Measurements from ENCODE around the gene XCR1.
"Not testable (repeated sequence)": the region's sequence is repeated elsewhere in the genome, so short reads cannot be mapped to it uniquely, and the experiment has no call there.

Gene XCR1

DNA sequence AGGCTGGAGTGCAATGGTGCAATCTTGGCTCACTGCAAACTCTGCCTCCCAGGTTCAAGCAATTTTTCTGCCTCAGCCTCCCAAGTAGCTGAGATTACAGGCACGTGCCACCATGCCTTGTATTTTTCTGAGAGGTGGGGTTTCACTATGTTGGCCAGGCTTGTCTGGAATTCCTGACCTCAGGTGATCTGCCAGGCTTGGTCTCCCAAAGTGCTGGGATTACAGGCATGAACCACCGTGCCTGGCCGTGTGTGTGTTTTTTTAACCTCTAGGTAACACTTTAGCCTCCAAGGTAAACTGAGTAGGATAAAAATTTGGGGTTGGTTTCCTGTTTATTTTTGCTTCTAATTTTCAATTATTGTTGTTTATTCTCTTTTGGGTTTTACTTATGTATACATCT, 10.8 kb upstream of the XCR1 start:
- DNase-seq: not testable (repeated sequence)

DNA sequence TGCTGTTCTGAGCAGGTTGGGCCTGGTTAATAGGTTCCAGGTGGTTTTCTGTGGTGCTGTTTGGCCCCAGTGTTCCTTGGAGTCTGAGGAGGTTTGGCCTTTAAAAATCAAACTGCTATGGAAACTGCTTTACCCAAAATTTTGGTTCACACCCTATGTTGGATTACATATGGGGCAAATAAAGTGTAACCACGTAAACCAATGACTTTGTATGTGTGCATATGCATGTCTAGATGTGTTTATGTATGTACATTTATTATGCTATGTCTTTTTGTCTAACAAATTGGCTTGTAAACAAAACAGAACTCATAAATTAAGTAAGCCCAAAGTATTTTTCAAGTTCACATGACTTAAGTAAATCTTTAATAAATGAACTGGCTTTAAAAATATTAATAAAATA, 8.9 kb upstream of the XCR1 start:
- DNase-seq: no peak

DNA sequence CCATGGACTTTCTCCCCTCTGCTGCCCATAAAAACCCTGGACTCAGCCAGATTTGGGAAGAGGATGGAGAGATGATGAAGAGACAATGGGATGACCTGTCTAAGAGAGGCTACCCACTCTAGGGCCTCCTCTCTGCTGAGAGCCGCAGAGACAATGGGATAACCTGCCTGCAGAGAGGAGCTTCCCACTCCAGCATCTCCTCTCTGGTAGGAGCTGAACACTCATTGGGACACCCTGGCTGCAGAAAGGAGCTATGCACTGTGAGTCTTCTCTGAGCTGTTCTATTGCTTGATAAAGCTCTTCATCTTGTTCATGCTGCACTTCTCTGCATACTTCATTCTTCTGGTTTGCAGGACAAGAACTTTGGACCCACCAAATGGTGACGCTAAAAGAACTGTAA, 4.5 kb upstream of the XCR1 start:
- no peak for DNase-seq

DNA sequence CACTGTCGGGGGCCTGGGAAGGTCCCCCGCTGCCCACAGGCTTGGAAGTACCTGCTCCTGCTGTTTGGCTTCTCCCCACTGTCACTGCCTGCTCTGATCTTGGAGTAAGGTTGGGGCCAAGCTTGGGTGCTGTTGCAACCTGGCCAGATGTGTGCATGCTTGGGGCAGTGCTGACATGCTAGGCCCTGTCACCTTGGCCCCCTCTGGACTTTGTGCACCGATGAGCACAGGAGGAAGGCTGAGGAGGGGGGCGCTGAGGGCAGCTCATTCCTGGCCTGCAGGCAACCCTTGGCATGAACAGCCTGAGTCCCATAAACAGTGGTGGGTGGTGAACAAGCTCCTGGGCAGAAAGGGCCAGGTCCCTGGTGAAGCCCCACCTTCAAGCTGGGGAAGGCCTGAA, 4.0 kb upstream of the XCR1 start:
- DNase-seq: no peak

DNA sequence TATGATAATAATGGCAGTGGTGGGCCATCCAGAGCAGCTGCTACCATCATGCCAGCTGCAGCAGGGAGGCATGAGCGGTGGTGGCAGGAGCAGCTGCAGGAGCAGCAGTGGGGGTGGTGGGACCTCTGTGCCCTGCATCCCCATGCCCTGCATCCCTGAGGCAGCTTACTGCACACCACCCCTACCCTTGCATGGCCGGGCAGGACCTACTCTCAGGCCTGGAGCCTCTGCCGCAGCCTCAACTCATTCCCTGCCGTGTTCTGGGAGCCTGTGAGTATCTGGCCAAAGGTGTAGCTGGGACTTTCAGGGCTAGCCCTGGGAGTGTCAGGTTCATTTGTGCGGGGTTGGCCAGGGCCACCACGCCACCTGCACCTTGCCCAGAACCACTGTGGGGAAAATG, 3.3 kb upstream of the XCR1 start:
- no peak for DNase-seq

DNA sequence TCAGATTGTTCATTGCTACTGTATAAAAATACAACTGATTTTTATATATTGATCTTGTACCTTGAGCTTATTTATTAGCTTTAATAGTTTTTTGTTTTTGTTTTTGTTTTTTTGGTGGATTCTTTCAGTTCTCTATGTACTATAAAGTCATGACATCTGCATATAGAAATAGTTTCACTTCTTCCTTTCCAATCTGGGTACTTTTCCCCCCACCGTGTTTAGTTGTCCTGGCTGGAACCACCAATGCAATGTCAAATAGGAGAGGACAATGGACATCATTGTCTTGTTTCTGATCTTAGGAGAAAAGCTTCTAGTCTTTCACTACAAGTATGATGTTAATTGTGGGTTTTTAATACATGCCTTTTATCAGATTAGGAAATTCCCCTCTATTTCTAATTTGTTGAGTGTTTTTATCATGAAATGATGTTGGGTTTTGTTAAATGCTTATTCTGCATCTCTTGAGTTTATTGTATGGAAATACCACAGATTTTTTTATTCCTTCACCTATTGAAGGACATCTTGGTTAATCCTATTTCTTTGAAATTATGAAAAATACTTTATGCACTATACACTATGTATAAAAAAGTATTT, 2.8 kb upstream of the XCR1 start:
- no peak for DNase-seq

DNA sequence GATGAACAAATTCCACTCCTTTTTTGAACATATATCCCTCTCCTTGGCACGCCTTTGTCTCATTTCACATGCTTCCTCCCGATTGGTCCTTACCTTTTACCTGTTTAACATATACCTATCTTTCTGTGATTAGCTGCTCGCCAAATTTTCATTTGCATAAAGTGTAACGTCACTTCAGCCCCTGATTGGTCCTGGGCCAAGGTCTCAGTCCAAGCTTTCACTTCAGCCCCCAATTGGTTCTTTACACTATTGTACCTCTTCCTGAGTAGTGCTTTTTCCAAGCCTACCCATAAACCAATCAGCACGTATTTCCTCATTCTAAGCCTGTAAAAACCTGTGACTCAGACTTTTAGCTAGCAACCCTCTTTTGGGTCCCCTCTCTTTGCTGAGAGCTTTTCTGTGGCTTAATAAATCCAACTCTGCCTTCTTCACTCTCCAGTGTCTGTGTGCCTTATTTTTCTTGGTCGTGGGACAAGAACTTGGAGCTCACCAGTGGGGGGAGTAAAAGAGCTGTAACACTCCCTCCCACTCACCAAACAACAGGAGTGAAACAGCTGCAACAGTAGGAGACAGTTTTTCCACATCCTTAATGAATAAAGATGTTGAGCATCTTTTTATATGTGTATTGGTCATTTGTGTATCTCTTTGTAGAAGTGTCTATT, 584 bp upstream of the XCR1 start:
- DNase-seq: no peak

DNA sequence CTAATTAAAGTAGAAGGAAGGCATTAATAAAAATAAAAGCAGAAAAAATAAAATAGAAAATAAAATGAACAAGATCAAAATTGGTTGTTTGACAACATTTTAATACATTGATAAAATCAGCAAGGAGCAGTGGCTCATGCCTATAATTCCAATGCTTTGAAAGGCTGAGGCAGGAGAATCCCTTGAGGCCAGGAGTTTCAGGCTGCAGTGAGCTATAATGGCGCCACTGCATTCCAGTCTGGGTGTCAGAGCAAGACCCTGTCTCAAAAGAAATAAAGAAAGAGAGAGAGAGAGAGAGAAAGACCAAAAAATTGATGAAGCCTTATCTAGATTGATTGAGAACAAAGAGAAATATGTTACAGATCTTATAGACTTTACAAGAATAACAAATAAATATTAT, 2.1 kb downstream of the XCR1 start:
- no peak for DNase-seq

DNA sequence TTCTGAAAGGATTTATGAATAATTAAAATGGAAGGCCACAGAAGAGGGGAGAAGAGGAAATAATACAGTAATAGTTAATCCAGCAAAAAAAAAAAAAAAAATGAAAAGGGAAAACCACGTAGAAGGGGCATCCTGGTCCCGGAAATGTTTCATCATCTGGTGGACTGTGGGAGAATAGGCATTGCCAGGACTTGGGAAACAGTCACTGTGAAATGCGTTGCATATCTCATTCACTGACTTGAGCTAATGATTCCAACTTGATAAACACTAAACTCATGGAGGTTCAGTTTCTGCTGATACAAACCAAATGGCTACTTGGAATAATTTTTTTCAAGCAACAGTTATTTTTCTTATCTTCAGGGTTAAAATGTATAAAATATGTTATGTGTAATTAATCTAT, 3.2 kb downstream of the XCR1 start:
- no peak for DNase-seq

DNA sequence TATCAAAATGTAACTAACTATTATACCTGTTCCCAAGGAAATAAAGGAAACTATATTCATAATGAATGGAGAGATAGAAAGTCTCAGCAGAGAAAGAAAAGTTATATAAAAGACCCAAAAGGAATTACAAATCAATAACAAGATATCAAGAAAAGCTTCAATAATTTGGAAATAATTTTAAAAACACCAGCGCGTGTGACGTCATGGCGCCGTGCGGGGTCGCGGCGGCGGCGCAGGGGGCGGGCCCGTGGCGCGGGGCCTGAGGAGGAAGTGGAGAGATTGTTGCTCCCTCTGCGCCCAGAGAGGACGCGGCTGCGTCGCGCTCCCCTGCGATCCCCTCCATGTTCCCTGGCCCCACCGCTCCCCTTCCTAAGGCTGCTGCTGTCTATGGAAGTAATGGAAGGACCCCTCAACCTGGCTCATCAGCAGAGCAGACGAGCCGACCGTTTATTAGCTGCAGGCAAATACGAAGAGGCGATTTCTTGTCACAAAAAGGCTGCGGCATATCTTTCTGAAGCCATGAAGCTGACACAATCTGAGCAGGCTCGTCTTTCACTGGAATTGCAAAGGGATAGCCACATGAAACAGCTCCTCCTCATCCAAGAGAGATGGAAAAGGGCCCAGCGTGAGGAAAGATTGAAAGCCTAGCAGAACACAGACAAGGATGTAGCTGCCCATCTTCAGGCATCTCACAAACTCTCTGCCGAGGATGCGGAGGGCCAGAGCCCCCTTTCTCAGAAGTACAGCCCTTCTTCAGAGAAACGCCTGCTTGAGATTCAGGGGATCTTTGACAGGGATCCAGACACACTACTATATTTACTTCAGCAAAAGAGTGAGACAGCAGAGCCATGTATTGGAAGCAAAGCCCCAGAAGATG, 4.1 kb downstream of the XCR1 start:
- DNase-seq: no peak

DNA sequence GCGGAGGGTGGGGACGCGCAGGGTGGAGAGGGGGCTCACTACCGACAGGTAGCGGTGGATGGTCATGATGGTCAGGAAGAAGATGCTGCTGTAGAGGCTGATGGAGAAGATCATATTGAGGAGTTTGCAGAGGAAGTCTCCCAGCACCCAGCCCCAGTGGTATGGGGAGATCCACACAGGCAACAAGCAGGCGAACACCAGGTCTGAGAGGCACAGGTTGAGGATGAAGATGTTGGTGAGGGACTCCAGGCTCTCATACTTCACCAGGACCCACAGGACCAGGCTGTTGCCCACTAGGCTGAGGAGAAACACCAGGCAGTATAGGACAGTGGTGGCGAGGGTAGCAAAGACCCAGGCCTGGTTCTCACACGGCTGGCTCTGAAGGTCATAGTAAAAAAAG, 5.8 kb downstream of the XCR1 start:
- DNase-seq: no peak

DNA sequence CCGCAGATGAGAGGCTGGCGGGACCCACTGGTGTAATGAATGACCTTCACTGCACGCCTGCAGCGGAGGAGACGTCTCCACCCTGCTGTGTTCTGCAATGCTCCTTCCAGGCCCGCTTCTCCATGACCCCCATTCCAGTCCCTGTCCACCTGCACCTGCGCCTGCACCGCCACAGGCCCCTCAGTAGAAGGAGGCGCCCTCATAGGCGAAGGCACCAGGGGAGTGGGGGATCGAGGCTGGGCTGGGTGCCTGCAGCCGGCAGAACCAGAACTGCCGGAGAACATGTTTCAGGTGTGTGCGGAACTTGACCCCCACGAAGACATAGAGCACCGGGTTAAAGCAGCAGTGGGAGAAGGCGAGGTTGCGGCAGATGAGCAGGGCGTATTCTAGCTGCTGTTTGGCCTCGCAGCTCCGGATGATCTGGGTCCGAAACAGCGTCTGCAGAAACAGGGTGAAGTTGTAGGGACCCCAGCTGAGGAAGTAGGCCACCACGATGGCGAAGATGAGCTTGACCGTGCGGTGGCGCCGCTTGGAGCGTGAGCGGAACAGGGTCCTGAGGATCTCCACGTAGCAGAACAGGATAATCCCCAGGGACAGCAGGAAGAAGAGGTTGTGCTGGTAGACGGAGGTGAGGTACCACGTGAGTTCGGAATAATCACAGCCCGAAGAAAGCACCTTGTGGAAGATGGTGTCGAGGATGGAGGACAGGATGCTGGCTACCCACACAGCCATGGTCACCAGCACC, 6.3 kb downstream of the XCR1 start:
- no peak for DNase-seq

DNA sequence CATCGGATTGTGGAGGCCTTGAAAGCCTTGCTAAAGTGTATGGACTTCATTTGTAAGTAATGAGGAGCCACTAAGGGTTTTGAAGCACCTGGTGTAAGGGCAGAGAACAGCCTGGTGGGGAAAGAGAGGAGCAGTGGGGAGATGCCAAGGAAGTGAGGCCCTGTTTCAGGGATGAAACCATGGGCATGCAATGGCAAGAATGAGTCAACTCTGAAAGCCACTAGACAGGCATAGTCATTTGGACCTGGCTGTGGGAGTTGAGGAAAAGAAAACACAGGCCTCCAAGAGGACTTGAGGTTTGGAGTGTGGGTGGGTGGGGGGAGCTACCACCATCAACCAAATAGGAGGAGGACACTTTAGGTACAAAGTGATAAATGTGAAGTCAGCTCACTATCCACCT, 7.6 kb downstream of the XCR1 start:
- DNase-seq: no peak

DNA sequence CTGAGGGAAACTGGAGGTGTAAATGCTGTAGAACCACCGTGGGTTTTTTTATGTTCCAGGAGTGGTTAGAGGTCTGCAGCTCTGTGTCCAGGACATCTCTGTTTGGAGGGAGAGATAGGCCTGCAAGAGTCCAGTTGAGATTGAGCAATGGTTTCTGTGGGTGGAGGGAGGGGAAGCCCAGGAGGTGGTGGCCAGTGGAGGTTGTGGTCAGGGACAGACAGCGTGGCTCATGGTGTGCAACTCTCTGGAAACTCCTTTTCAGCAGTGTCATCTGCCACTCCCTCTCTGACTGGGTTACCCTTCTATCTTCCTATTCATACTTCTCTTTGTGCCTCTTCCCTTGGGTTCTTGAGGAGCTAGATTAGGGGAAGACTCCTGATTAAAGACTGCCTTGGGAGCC, 9.6 kb downstream of the XCR1 start:
- no peak for DNase-seq

DNA sequence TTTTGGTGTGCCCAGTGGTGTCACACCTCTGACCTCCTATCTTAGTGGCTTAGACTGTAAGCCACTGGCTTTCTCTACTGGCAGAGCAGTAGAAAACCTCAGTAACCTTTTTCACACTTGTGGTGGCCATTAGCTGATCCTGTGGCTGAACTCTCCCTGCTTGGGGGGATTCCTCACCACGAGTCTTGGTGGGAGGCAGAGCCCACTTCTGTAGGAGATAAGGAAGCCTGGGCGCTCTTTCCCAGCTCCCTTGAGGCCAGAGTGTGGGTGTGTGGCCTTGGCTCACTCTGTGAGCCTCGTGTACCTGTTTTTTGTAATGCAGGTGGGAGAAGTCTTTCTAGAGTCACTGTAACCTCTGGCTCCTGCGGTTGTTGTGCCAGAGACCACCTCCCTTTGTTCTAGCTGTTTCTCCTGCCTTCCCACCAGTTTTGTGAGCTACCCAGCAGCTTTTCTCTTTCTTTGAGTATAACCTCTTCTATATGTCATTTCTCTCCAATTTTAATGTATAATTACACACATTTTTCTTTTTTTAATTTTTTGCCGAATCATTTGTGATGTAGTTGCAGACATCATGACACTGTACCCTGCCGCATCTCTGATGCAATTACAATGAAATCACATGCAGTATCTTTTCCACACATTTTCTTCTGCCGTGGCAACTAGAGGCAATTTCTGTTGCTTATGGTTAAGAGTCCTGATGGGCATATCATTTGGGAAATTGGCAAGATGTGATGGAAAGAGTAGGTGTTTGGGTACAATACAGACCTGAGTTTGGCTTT, 13.8 kb downstream of the XCR1 start:
- no peak for DNase-seq

DNA sequence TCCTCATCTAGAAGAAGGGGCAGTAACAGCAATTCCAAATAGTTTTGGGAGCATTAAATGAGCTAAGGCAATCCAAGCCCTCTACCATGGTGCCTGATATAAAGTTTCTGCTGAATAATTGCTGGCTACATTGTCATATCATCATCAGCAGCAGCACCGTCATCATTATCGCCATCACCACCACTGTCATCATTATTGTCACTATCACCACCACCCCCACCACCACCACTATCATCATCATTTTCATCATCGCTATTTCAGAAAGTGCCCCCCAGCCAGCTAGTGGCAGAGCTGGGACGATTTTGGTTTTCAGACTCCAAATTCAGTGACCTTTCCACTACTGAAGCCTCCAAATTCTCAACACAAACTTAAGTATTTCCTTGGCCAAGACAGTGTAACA, 15.0 kb downstream of the XCR1 start:
- DNase-seq: no peak

DNA sequence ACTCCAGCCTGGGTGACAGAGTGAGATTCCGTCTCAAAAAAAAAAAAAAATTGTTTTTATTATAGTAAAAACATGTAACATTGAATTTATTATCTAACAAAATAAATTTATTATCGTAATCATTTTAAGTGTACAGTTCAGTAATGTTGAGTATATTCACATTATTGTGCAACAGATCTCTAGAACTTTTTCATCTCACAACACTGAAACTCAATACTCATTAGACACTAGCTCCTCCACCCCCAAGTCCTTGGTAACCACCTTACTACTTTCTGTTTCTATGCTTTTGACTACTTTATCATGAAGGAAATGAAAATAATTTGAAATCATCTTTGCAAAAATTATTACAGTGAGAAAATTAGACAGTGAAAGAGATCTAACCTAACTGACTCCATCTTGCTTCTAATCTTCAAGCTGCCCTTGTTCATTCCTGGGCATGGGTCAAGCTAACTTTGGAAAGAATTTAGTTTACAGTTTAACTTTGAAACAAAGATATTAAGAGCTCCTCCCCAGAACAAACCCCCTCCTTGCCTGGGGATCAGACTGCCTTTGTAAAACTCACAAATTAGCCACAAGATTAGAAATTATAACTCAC, 16.7 kb downstream of the XCR1 start:
- no peak for DNase-seq

DNA sequence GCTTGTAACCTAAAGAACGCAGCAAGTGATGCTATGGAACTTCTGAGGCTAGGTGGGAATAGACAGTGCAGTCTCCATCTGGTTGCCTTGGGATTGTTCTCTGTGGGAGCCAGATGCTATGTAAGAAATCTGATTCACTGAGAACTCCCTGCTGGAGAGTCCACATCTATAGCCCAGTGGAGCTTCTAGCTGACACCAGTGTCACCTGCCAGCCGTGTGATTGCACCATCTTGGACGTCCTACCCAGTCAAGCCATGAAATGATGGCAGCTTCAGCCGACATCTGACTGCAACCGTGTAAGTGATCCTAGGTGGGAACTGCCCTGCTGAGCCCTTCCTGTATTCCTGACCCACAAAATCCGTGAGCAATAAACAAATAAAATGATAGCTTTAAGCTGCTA, 19.2 kb downstream of the XCR1 start:
- DNase-seq: no peak

DNA sequence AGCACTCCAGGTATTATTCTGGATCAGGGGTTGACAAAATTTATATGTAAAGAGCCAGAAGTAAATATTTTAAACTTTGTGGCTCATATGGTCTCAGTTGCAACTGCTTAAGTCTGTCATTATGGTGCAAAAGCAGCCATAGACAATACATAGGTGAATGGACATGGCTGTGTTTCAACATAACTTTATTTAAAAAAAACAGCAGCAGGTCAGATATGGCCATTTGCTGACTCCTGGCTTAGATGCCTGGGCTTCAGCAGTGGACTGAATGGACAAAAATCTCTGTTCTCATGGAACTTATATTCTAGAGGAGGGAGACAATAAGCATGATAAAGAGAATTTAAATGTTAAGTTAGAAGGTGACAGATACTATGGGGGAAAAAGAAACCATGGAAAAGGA, 20.0 kb downstream of the XCR1 start:
- no peak for DNase-seq

DNA sequence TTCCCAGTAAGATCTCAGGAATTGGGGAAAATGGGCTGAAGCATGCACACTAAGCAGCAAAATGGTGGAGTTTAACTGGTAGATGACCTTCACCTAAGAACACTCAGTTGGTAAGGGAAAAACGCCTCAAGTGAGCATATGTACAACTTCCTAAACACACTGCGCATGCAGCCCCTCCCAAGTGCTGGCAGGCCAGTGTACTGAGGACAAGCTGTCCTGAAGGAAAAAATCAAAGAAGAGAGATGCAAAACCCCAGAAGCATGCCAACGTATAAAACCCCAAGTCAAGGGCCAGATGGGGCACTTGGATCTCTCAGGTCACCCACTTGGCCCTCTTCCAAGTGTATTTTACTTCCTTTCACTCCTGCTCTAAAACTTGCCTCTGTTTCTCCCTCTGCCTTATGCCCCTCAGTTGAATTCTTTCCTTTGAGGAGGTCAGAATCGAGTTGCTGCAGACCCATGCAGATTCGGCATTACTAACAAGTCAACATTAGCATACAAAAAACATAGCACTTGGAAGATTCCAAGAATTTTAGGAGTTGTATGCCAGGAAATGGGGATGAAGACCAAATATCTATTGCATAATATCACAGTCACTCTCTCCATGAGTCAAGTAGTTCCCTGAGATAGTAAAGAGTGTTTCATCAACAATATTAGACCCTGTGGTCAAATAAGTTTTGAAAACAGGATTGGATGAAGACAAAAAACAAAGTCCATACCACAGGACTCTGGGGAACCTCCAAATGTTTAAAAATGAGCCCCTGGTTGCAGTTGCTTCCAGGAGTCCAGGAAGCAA, 20.8 kb downstream of the XCR1 start:
- no peak for DNase-seq

DNA sequence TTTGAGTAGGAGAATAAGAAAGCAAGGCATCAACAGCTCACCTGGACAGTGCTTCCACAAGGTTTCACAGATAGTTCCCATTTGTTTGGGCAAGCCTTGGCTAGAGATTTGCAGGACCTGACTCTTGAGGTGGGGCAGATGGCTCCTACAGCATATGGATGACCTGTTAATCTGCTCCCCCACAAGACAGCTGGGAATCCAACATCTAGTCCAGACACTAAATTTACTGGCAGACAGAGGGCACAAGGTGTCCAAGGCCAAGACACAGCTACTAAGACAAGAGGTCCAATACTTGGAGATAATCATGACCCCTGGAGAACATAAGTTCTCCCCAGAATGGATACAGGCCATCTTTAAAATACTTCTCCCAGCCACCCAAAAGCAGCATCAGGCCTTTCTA, 23.6 kb downstream of the XCR1 start:
- DNase-seq: not testable (repeated sequence)

DNA sequence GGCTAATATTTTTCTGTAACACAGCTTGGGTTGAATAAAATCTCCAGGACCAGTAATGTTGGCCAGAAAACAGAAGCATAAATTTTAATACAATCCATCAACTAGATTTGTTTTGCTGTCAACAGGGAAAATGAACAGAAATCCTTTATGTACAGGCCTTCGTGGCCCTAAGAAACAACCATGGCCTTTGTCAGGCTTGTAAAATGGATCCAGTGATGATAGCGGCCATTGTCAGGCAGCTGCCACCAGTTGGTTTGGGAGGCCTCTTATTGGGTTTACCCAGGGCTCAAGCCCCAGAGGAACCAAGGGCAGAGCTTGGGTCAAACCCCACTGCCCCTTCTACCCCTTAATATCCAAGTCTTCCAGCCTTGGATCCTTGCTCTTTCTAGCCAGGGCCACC, 26.1 kb downstream of the XCR1 start:
- DNase-seq: no peak
